Naive thymus-derived CD4-positive, alpha-beta T cell (primary cell): Measurements from ENCODE around the gene ZNF155. TPM values are rescaled to one million over a fixed set of nuclear protein-coding genes. Genes with fewer than 3 reads are reported as not detected.

Source experiments
- ATAC-seq: fragments of 150-1000 bp; cut with Tn5 transposase; 2 replicates; pipeline ENCODE4 v1.10.0; 2021; ENCODE audit warnings: mild to moderate bottlenecking, moderate library complexity
- CTCF ChIA-PET: fragments of 350-600 bp; sonication (Branson Sonifier 250); formaldehyde crosslinking; loops from one replicate; lab custom pipeline; 2021; ENCODE audit warnings: antibody characterized with exemption; lab: Charles Lee
- POLR2A ChIA-PET: fragments of 350-600 bp; sonication (Branson Sonifier 250); formaldehyde crosslinking; loops from one replicate; lab custom pipeline; 2021; ENCODE audit warnings: antibody characterized with exemption, inconsistent platforms; lab: Charles Lee
- DNase-seq, 9 donors: peaks; one replicate each; pipeline versions ENCODE4 v3.0.0 to v3.0.0-alpha.2; 2020 to 2022; ENCODE audit warnings: mixed read lengths in 1 of 9
- H3K27ac ChIP-seq: one replicate; pipeline ENCODE4 v1.7.0; 2013; ENCODE audit warnings: mild to moderate bottlenecking, low read depth, low read length, moderate library complexity
- H3K27me3 ChIP-seq, 2 donors: one replicate each; pipeline ENCODE4 v1.7.0; 2013; ENCODE audit warnings: low read length in 2 of 2, mild to moderate bottlenecking in 2 of 2, moderate library complexity in 2 of 2; ENCODE audit not compliant: control insufficient read depth in 2 of 2, insufficient read depth in 2 of 2
- H3K36me3 ChIP-seq, 3 experiments: 1 replicate in 2 of 3; 2 replicates in 1 of 3; pipeline ENCODE4 v1.7.0; 2013; ENCODE audit warnings: low read length in 3 of 3, mild to moderate bottlenecking in 3 of 3, moderate library complexity in 1 of 3; ENCODE audit not compliant: insufficient read depth in 3 of 3, control insufficient read depth in 2 of 3
- H3K4me1 ChIP-seq, 2 donors: one replicate each; pipeline ENCODE4 v1.7.0; 2013; ENCODE audit warnings: low read length in 2 of 2, mild to moderate bottlenecking in 2 of 2, moderate library complexity in 1 of 2; ENCODE audit not compliant: control insufficient read depth in 2 of 2, insufficient read depth in 2 of 2
- H3K4me3 ChIP-seq: 2 replicates; pipeline ENCODE4 v1.7.0; 2013; ENCODE audit warnings: mild to moderate bottlenecking, low read length
- H3K9me3 ChIP-seq, 3 experiments: 1 replicate in 2 of 3; 2 replicates in 1 of 3; pipeline ENCODE4 v1.7.0; 2013; ENCODE audit warnings: low read length in 3 of 3; ENCODE audit not compliant: control insufficient read depth in 2 of 3
- H3K27ac Mint-ChIP-seq, 9 donors: one replicate each; pipeline ENCODE4 v1.8.0; 2020 to 2022; ENCODE audit warnings: mixed read lengths in 9 of 9, mild to moderate bottlenecking in 8 of 9, moderate library complexity in 5 of 9, inconsistent platforms in 2 of 9
- H3K27me3 Mint-ChIP-seq, 5 donors: one replicate each; pipeline ENCODE4 v1.8.0; 2021 to 2022; ENCODE audit warnings: mixed read lengths in 5 of 5, mild to moderate bottlenecking in 1 of 5
- H3K36me3 Mint-ChIP-seq, 5 donors: one replicate each; pipeline ENCODE4 v1.8.0; 2020 to 2022; ENCODE audit warnings: mixed read lengths in 5 of 5, mild to moderate bottlenecking in 3 of 5, inconsistent platforms in 1 of 5
- H3K4me1 Mint-ChIP-seq, 7 donors: one replicate each; pipeline ENCODE4 v1.8.0; 2020 to 2022; ENCODE audit warnings: mixed read lengths in 7 of 7, mild to moderate bottlenecking in 3 of 7, inconsistent platforms in 1 of 7
- H3K4me3 Mint-ChIP-seq, 10 donors: one replicate each; pipeline ENCODE4 v1.8.0; 2020 to 2022; ENCODE audit warnings: mild to moderate bottlenecking in 10 of 10, mixed read lengths in 10 of 10, moderate library complexity in 6 of 10, inconsistent platforms in 2 of 10
- H3K9me3 Mint-ChIP-seq, 11 donors: one replicate each; pipeline ENCODE4 v1.8.0; 2020 to 2022; ENCODE audit warnings: mixed read lengths in 11 of 11, mild to moderate bottlenecking in 4 of 11, inconsistent platforms in 1 of 11, moderate library complexity in 1 of 11
- intact Hi-C, 2 donors: fragments of 100-400 bp; cut with micrococcal nuclease; formaldehyde crosslinking; loops; one replicate each; pipeline ENCODE4 v1.15.1; 2023
- polyA plus RNA-seq, 2 donors: library from polyadenylated mRNA; unstranded; fragments of 300-500 nt; fragmentation: Illumina TruSeq; gene quantifications; one replicate each; pipeline ENCODE4 v1.2.3, GENCODE V29; 2021
- total RNA-seq, 6 experiments: library from RNA in 5 of 6; stranded (reverse) in 5 of 6; gene quantifications; 1 replicate in 5 of 6; 2 replicates in 1 of 6; pipeline ENCODE4 v1.2.3 and lab custom pipeline; 2021 to 2026

ZNF155 gene
- total and polyA plus RNA-seq, 7 experiments from 2014 or later = 0.99 to 13.3 (median 5.7) TPM

- Histone ChIP-seq H3K9me3 (peaks cover 0 to 29% (median 0%) of the 10 kb centered on the region in 3 experiments), H3K4me3 (no peak overlapping the region), H3K27ac (no peak overlapping the region), H3K27me3 (no peaks in the 10 kb centered on the region), H3K36me3 (no peaks in the 10 kb centered on the region), H3K4me1 (no peaks in the 10 kb centered on the region)
- Mint-ChIP-seq H3K36me3 (peaks cover 6 to 43% (median 23%) of the 10 kb centered on the region in 5 donors), H3K9me3 (peaks cover 10 to 89% (median 46%) of the 10 kb centered on the region in 11 donors), H3K27ac (no peak overlapping the region), H3K4me3 (no peak overlapping the region), H3K27me3 (peaks cover 0 to 5% (median 0%) of the 10 kb centered on the region in 5 donors), H3K4me1 (no peaks in the 10 kb centered on the region)
- intact Hi-C loops = no loop called here
- no peak for DNase-seq
- ChIA-PET POLR2A (no interaction called here), CTCF (no interaction called here)
- ATAC-seq = no peak
These were observed 23.6 kb upstream of the ZNF155 start for GRCh38 chr19:43960411-43960810.

- ChIA-PET CTCF (no interaction called here), POLR2A (no interaction called here)
- H3K4me3 ChIP-seq = no peak overlapping the region
- H3K36me3 ChIP-seq = no peaks in the 10 kb centered on the region
- Mint-ChIP-seq H3K27ac (no peak overlapping the region), H3K27me3 (peaks cover 0 to 8% (median 0%) of the 10 kb centered on the region in 5 donors), H3K9me3 (peaks cover 15 to 94% (median 63%) of the 10 kb centered on the region in 11 donors), H3K4me3 (no peak overlapping the region), H3K4me1 (no peaks in the 10 kb centered on the region), H3K36me3 (peaks cover 26 to 53% (median 38%) of the 10 kb centered on the region in 5 donors)
- intact Hi-C loops = no loop called here
- ATAC-seq = no peak
- no peaks in the 10 kb centered on the region for H3K27me3 ChIP-seq
- no peak overlapping the region for H3K27ac ChIP-seq
- H3K9me3 ChIP-seq = peaks cover 0 to 50% (median 17%) of the 10 kb centered on the region in 3 experiments
- H3K4me1 ChIP-seq = no peaks in the 10 kb centered on the region
- DNase-seq = no peak
These were observed 17.8 kb upstream of the ZNF155 start for GRCh38 chr19:43966079-43966694.

GRCh38 chr19:43976732-43977131 is 7.3 kb upstream of the ZNF155 start:
- Histone ChIP-seq H3K27me3 (no peaks in the 10 kb centered on the region), H3K36me3 (no peaks in the 10 kb centered on the region), H3K4me3 (no peak overlapping the region), H3K9me3 (peaks cover 0 to 27% (median 4%) of the 10 kb centered on the region in 3 experiments), H3K4me1 (no peaks in the 10 kb centered on the region), H3K27ac (no peak overlapping the region)
- H3K36me3 Mint-ChIP-seq = peaks cover 0 to 19% (median 7%) of the 10 kb centered on the region in 5 donors
- ATAC-seq = no peak
- H3K4me3 Mint-ChIP-seq = no peak overlapping the region
- peaks cover 5 to 58% (median 33%) of the 10 kb centered on the region in 11 donors for H3K9me3 Mint-ChIP-seq
- ChIA-PET CTCF (no interaction called here), POLR2A (no interaction called here)
- H3K27ac Mint-ChIP-seq = no peak overlapping the region
- intact Hi-C loops = no loop called here
- no peaks in the 10 kb centered on the region for H3K4me1 Mint-ChIP-seq
- DNase-seq = no peak
- H3K27me3 Mint-ChIP-seq = peaks cover 0 to 8% (median 0%) of the 10 kb centered on the region in 5 donors

- DNase-seq = no peak
- intact Hi-C loops = loop anchor here in 1 of 2 donors (2.0 to 10.0 kb wide), 2 partner anchors 33 to 321 kb away; partner anchors contain the start of genes ZNF221 and ZNF235
- Histone ChIP-seq H3K9me3 (peaks cover 0 to 3% (median 0%) of the 10 kb centered on the region in 3 experiments), H3K4me1 (peaks cover 0 to 3% of the 10 kb centered on the region in 2 donors), H3K4me3 (peak overlapping the region; percentile 96), H3K36me3 (peaks cover 0 to 10% (median 0%) of the 10 kb centered on the region in 3 experiments), H3K27me3 (no peaks in the 10 kb centered on the region), H3K27ac (peak overlapping the region; percentile 79)
- POLR2A ChIA-PET = no interaction called here
- peak overlapping the region; percentile 2 to 94 (median 55) for H3K27ac Mint-ChIP-seq
- H3K9me3 Mint-ChIP-seq = peaks cover 0 to 16% (median 5%) of the 10 kb centered on the region in 11 donors
- peaks cover 0 to 24% (median 14%) of the 10 kb centered on the region in 7 donors for H3K4me1 Mint-ChIP-seq
- peak overlapping the region; percentile 73 to 97 (median 92) for H3K4me3 Mint-ChIP-seq
- no peak for ATAC-seq
- no peaks in the 10 kb centered on the region for H3K27me3 Mint-ChIP-seq
- CTCF ChIA-PET = interaction anchor here (0.7 kb wide), 1 partner anchor 48 kb away, joined by 4 read pairs; no protein-coding TSS in a partner anchor
- peaks cover 0 to 24% (median 18%) of the 10 kb centered on the region in 5 donors for H3K36me3 Mint-ChIP-seq
These were observed 460 bp upstream of the ZNF155 start for GRCh38 chr19:43983544-43983911.

- DNase-seq (no peak), ATAC-seq (no peak)
- intact Hi-C loops = loop anchor here (1.0 to 10.0 kb wide), 8 partner anchors 18 to 320 kb away; partner anchors contain the start of genes ZNF224 (in 2 of the 2), ZNF230 (in 2 of the 2), ZNF45 (in 2 of the 2) and ZNF221 (in 1 of the 2)
- H3K36me3 ChIP-seq = peaks cover 4 to 20% (median 10%) of the 10 kb centered on the region in 3 experiments
- H3K9me3 ChIP-seq = peaks cover 0 to 3% (median 0%) of the 10 kb centered on the region in 3 experiments
- Mint-ChIP-seq H3K27ac (peak overlapping the region in 8 of 9 donors; percentile 72 to 97 (median 90)), H3K4me1 (peaks cover 0 to 28% (median 14%) of the 10 kb centered on the region in 7 donors), H3K36me3 (peaks cover 8 to 33% (median 29%) of the 10 kb centered on the region in 5 donors), H3K4me3 (peak overlapping the region; percentile 89 to 99 (median 96)), H3K27me3 (no peaks in the 10 kb centered on the region), H3K9me3 (peaks cover 0 to 16% (median 10%) of the 10 kb centered on the region in 11 donors)
- peak overlapping the region; percentile 79 for H3K27ac ChIP-seq
- peaks cover 0 to 3% of the 10 kb centered on the region in 2 donors for H3K4me1 ChIP-seq
- POLR2A ChIA-PET = interaction anchor here (0.6 to 1.2 kb wide), 2 partner anchors 110 to 226 kb away, joined by 3 to 7 read pairs; no protein-coding TSS in a partner anchor
- H3K27me3 ChIP-seq = no peaks in the 10 kb centered on the region
- peak overlapping the region; percentile 96 for H3K4me3 ChIP-seq
- CTCF ChIA-PET = no interaction called here
These were observed 656 bp downstream of the ZNF155 start for GRCh38 chr19:43984687-43985000.

- no peak overlapping the region for H3K27ac ChIP-seq
- no peak overlapping the region for H3K27ac Mint-ChIP-seq
- no peak for ATAC-seq
- peaks cover 5 to 10% (median 10%) of the 10 kb centered on the region in 7 donors for H3K4me1 Mint-ChIP-seq
- H3K9me3 ChIP-seq = peaks cover 0 to 23% (median 4%) of the 10 kb centered on the region in 3 experiments
- no peaks in the 10 kb centered on the region for H3K27me3 ChIP-seq
- H3K36me3 ChIP-seq = peaks cover 6 to 50% (median 11%) of the 10 kb centered on the region in 3 experiments
- ChIA-PET POLR2A (no interaction called here), CTCF (no interaction called here)
- peaks cover 0 to 2% (median 0%) of the 10 kb centered on the region in 5 donors for H3K27me3 Mint-ChIP-seq
- H3K36me3 Mint-ChIP-seq = peaks cover 30 to 60% (median 55%) of the 10 kb centered on the region in 5 donors
- intact Hi-C loops = no loop called here
- no peaks in the 10 kb centered on the region for H3K4me1 ChIP-seq
- no peak overlapping the region for H3K4me3 ChIP-seq
- H3K4me3 Mint-ChIP-seq = no peak overlapping the region
- peaks cover 16 to 62% (median 39%) of the 10 kb centered on the region in 11 donors for H3K9me3 Mint-ChIP-seq
- DNase-seq = no peak
These were observed 13.8 kb downstream of the ZNF155 start for GRCh38 chr19:43997631-43998290.
